Measurements from ENCODE around the gene HLA-DRA. TPM values are rescaled to one million over a fixed set of nuclear protein-coding genes. Genes with fewer than 3 reads are reported as not detected.

The HLA-DRA gene
- total RNA-seq, 1 donor from 2014 or later: 158 TPM

DNA sequence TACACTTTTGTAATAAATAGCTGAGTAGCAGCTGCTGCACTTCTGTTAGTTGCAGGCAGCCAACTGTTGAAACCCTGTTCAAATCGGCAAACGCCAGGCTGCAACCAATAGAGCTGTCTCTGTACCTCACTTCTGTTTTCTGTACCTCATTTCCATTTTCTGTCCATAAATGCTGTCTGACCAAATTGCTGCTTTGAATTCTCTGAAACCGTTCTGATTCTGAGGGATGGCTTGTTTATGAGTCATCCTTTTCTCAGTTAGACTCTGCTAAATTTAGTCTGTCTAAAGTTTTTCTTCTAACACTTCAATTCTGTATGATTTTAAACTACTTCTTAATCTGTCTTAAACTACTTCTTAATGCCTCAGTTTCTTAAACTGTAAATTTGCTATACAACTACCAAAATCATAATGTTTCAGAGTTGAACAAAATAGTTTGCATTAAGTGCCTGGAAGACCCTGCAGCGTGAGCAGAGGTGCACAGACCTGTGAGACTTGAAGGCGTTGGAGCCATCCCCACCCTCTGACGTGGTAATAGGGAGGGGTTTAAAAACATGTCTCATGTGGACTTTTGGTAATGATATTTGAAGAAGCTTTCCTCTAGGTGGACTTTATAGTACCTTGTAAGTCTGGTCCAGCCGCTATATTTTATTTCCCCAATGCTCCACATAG lies 42.3 kb upstream of the HLA-DRA start:
- Histone ChIP-seq H3K27ac (no peak overlapping the region), H3K4me3 (no peak overlapping the region), H3K27me3 (no peaks in the 10 kb centered on the region), H3K36me3 (no peaks in the 10 kb centered on the region), H3K9me3 (no peaks in the 10 kb centered on the region), H3K4me1 (no peaks in the 10 kb centered on the region)
- DNase-seq (ENCODE audit: extremely low spot score in 2 of 2): no peak
- intact Hi-C loops (cut with DNase I): no loop called here
- TF ChIP-seq POLR2AphosphoS5 (IDR thresholded peaks at IDR 0.05; ENCODE audit: insufficient read depth in 1 of 2, low read depth in 1 of 2) (no peak), POLR2A (IDR thresholded peaks at IDR 0.05) (no peak)
- TF ChIP-seq, protein P1, sequence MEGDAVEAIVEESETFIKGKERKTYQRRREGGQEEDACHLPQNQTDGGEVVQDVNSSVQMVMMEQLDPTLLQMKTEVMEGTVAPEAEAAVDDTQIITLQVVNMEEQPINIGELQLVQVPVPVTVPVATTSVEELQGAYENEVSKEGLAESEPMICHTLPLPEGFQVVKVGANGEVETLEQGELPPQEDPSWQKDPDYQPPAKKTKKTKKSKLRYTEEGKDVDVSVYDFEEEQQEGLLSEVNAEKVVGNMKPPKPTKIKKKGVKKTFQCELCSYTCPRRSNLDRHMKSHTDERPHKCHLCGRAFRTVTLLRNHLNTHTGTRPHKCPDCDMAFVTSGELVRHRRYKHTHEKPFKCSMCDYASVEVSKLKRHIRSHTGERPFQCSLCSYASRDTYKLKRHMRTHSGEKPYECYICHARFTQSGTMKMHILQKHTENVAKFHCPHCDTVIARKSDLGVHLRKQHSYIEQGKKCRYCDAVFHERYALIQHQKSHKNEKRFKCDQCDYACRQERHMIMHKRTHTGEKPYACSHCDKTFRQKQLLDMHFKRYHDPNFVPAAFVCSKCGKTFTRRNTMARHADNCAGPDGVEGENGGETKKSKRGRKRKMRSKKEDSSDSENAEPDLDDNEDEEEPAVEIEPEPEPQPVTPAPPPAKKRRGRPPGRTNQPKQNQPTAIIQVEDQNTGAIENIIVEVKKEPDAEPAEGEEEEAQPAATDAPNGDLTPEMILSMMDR (IDR thresholded peaks at IDR 0.05): no peak

DNA sequence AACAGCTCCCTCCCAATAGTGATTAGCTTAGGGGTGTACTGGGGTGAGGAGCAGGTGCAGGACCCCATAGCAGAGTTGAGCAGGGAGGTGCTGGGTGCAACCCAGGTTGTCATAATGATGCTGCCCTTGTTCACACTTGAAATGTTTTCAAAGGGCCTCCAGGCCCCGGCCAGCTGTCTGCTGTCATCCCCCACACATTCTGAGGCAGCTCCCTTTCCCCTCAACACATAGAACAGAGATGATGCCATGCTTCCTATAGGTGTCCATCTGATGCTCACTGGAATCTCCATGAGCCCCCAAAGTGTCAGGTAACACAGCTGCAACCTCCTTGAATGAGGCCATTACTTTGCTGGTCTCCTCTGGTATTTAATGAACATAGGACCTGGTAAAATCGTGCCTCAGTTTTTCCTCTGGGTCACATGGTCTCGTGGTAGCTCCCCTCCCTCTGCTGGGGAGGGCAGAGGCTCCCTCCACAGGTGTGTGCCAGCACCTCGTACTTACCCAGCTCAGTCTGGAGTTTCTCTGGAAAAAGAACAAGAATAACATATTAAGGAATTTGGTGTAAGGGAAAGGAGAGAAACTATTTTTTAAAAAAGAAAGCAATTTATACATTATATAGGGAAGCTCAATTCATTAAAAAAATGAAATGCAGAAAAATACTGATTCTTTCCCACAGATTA lies 38.3 kb upstream of the HLA-DRA start:
- Histone ChIP-seq H3K4me3 (no peak overlapping the region), H3K4me1 (no peaks in the 10 kb centered on the region), H3K9me3 (no peaks in the 10 kb centered on the region), H3K27ac (no peak overlapping the region), H3K36me3 (no peaks in the 10 kb centered on the region), H3K27me3 (no peaks in the 10 kb centered on the region)
- no peak for DNase-seq (ENCODE audit: extremely low spot score in 2 of 2)
- TF ChIP-seq POLR2AphosphoS5 (IDR thresholded peaks at IDR 0.05; ENCODE audit: insufficient read depth in 1 of 2, low read depth in 1 of 2) (no peak), POLR2A (IDR thresholded peaks at IDR 0.05) (no peak)
- TF ChIP-seq, protein P1 (IDR thresholded peaks at IDR 0.05): no peak
- intact Hi-C loops (cut with DNase I): no loop called here

DNA sequence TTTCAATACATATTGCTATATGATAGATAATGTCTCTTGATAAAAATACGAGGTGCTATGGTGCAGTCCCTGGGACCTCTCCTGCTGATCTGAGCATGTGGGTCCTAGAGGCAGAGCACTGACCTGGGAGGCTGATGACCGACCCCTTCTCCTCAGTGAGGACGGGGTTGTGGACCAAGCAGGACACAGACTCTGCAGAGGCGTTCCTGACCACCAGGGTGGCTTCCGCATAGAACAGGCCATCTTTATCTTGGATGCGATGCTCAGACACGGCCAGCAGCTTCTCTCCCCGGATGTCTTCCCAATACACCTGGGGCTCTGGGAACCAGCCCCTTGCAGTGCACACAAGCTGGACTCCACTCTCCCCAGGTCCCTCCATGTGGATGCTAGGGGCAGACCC lies 36.9 kb upstream of the HLA-DRA start:
- intact Hi-C loops (cut with DNase I): no loop called here
- TF ChIP-seq POLR2AphosphoS5 (IDR thresholded peaks at IDR 0.05; ENCODE audit: insufficient read depth in 1 of 2, low read depth in 1 of 2) (no peak), POLR2A (IDR thresholded peaks at IDR 0.05) (no peak)
- TF ChIP-seq, protein P1 (IDR thresholded peaks at IDR 0.05): no peak
- no peaks in the 10 kb centered on the region for H3K27me3 ChIP-seq
- no peak overlapping the region for H3K27ac ChIP-seq
- no peaks in the 10 kb centered on the region for H3K36me3 ChIP-seq
- H3K4me3 ChIP-seq: no peak overlapping the region
- H3K4me1 ChIP-seq: no peaks in the 10 kb centered on the region
- no peaks in the 10 kb centered on the region for H3K9me3 ChIP-seq
- DNase-seq (ENCODE audit: extremely low spot score in 2 of 2): no peak

DNA sequence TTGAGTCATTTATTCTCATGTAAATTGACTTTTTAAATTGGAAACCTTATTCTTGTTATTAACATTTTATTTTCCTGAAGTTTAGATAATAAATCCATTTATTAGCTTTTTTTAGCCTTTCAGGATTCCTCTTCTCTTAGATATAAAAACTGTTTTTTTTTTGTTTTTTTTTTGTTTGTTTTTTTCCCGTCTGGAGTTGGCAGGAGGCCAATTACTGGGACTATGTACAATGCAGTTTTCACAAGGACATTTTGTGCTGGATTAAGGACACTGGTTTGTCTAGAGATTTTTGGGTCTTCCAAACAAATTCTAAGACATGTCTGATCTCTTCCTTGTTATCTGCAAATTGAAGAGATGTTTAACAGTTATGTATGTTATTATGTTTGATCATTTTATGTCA lies 34.0 kb upstream of the HLA-DRA start:
- TF ChIP-seq, protein P1 (IDR thresholded peaks at IDR 0.05): no peak
- TF ChIP-seq POLR2AphosphoS5 (IDR thresholded peaks at IDR 0.05; ENCODE audit: insufficient read depth in 1 of 2, low read depth in 1 of 2) (no peak), POLR2A (IDR thresholded peaks at IDR 0.05) (no peak)
- no peaks in the 10 kb centered on the region for H3K27me3 ChIP-seq

DNA sequence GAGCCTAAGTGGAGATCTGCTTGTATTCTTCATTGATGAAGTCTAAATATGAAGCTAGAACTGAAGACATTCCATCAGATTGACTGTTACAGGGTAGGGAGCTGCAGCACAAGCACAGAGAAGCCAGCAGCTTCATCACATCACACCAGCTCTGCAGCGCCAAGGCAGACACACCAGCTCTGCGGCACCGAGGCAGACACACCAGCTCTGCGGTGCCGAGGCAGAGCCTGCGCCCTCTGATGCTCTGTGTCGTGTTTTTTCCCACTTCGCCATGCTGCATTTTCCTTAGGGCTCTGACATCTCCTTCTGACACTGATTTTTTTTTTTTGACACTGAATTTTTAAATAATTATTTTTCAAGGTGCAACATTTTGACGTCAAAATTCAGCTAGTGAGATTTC lies 33.5 kb upstream of the HLA-DRA start:
- H3K27me3 ChIP-seq: no peaks in the 10 kb centered on the region
- no peak for TF ChIP-seq POLR2A (IDR thresholded peaks at IDR 0.05)
- TF ChIP-seq, protein P1 (IDR thresholded peaks at IDR 0.05): no peak
- TF ChIP-seq POLR2AphosphoS5 (IDR thresholded peaks at IDR 0.05; ENCODE audit: insufficient read depth in 1 of 2, low read depth in 1 of 2): no peak

More for the DNA sequence above, 34.0 kb upstream of the HLA-DRA start:
- Histone ChIP-seq H3K4me3 (no peak overlapping the region), H3K36me3 (no peaks in the 10 kb centered on the region), H3K27ac (no peak overlapping the region), H3K9me3 (no peaks in the 10 kb centered on the region), H3K4me1 (no peaks in the 10 kb centered on the region)
- intact Hi-C loops (cut with DNase I): no loop called here
- no peak for DNase-seq (ENCODE audit: extremely low spot score in 2 of 2)

More for the DNA sequence above, 33.5 kb upstream of the HLA-DRA start:
- no peaks in the 10 kb centered on the region for H3K9me3 ChIP-seq
- no peak for DNase-seq (ENCODE audit: extremely low spot score in 2 of 2)
- intact Hi-C loops (cut with DNase I): no loop called here
- H3K36me3 ChIP-seq: no peaks in the 10 kb centered on the region
- H3K4me3 ChIP-seq: no peak overlapping the region
- H3K27ac ChIP-seq: no peak overlapping the region
- no peaks in the 10 kb centered on the region for H3K4me1 ChIP-seq

All from vagina (tissue), 2 donors.